H1 (cell line): ENCODE data around the gene SRSF6. TPM values are rescaled to one million over a fixed set of nuclear protein-coding genes. Genes with fewer than 3 reads are reported as not detected.

Experiments used
- CTCF ChIA-PET: fragments of 300-600 bp; sonication (Branson Sonifier 250); formaldehyde crosslinking; loops from one replicate; lab custom pipeline; 2021; ENCODE audit not compliant: partially characterized antibody; lab: Charles Lee
- POLR2A ChIA-PET: fragments of 300-600 bp; sonication (Branson Sonifier 250); formaldehyde crosslinking; loops from one replicate; lab custom pipeline; 2021; ENCODE audit warnings: inconsistent platforms; ENCODE audit not compliant: partially characterized antibody; lab: Charles Lee
- DNase-seq, 2 experiments: peaks; one replicate each; pipeline versions ENCODE4 v3.0.0 to v3.0.0-alpha.2; 2010 to 2022; ENCODE audit warnings: low spot score in 2 of 2, low read depth in 1 of 2, mixed read lengths in 1 of 2
- FAIRE-seq: peaks from 2 replicates; lab custom pipeline; 2011; peaks lifted over from hg19 to GRCh38; lab: Jason Lieb, UNC
- H2AFZ ChIP-seq: 2 replicates; pipeline ENCODE4 v1.8.1; 2012; ENCODE audit warnings: low read length, inconsistent platforms
- H2AK5ac ChIP-seq: 2 replicates; pipeline ENCODE4 v1.6.1; 2013; ENCODE audit warnings: low read depth, low read length
- H2BK120ac ChIP-seq: replicated peaks from 2 replicates; pipeline ENCODE3; 2013; ENCODE audit warnings: low read depth, low read length, inconsistent platforms
- H2BK12ac ChIP-seq: 2 replicates; pipeline ENCODE4 v1.6.1; 2013; ENCODE audit warnings: low read depth, low read length
- H2BK15ac ChIP-seq: 2 replicates; pipeline ENCODE4 v1.6.1; 2013; ENCODE audit warnings: low read length
- H2BK20ac ChIP-seq: 2 replicates; pipeline ENCODE4 v1.6.1; 2013; ENCODE audit warnings: low read length
- H2BK5ac ChIP-seq: 2 replicates; pipeline ENCODE4 v1.6.1; 2013; ENCODE audit warnings: low read depth, low read length
- H3K14ac ChIP-seq: 2 replicates; pipeline ENCODE4 v1.6.1; 2013; ENCODE audit warnings: inconsistent platforms; ENCODE audit not compliant: insufficient read length
- H3K18ac ChIP-seq: 2 replicates; pipeline ENCODE4 v1.6.1; 2013; ENCODE audit warnings: low read length; ENCODE audit errors: extremely low read depth
- H3K23ac ChIP-seq: 2 replicates; pipeline ENCODE4 v1.6.1; 2013; ENCODE audit warnings: inconsistent platforms; ENCODE audit not compliant: insufficient read length
- H3K23me2 ChIP-seq: 2 replicates; pipeline ENCODE4 v1.6.1; 2013; ENCODE audit warnings: low read depth, low read length
- H3K27ac ChIP-seq: 2 replicates; pipeline ENCODE4 v1.6.1; 2011; ENCODE audit warnings: low read depth, low read length, inconsistent platforms
- H3K27me3 ChIP-seq, 4 experiments: replicated peaks in 1 of 4; 1 replicate in 1 of 4; 2 replicates in 3 of 4; pipeline versions ENCODE4 v1.6.1 to v1.8.1; 2011 to 2013; ENCODE audit warnings: low read length in 3 of 4, mild to moderate bottlenecking in 3 of 4, inconsistent platforms in 2 of 4, mixed read lengths in 2 of 4, moderate library complexity in 1 of 4; ENCODE audit not compliant: control insufficient read depth in 3 of 4, insufficient read depth in 3 of 4; ENCODE audit errors: extremely low read depth in 1 of 4
- H3K36me3 ChIP-seq, 4 experiments: 2 replicates each; pipeline versions ENCODE4 v1.6.1 to v1.8.1; 2011 to 2013; ENCODE audit warnings: mild to moderate bottlenecking in 4 of 4, low read length in 3 of 4, moderate library complexity in 2 of 4, control low read depth in 1 of 4, inconsistent platforms in 1 of 4; ENCODE audit not compliant: insufficient read depth in 4 of 4, control insufficient read depth in 2 of 4
- H3K4ac ChIP-seq: replicated peaks from 2 replicates; pipeline ENCODE3; 2013; ENCODE audit warnings: low read length, low read depth, mixed read lengths, inconsistent platforms; ENCODE audit not compliant: insufficient read length
- H3K4me1 ChIP-seq, 4 experiments: replicated peaks in 1 of 4; 1 replicate in 1 of 4; 2 replicates in 3 of 4; pipeline versions ENCODE4 v1.6.1 to v1.8.1; 2011 to 2013; ENCODE audit warnings: low read length in 3 of 4, inconsistent platforms in 2 of 4, mixed read lengths in 1 of 4; ENCODE audit not compliant: insufficient read depth in 4 of 4, control insufficient read depth in 3 of 4
- H3K4me2 ChIP-seq, 2 experiments: 2 replicates each; pipeline versions ENCODE4 v1.6.1 to v1.8.1; 2011 to 2013; ENCODE audit warnings: low read depth in 2 of 2, low read length in 2 of 2, control low read depth in 1 of 2, inconsistent platforms in 1 of 2, mild to moderate bottlenecking in 1 of 2; ENCODE audit not compliant: insufficient read depth in 1 of 2
- H3K4me3 ChIP-seq, 4 experiments: fragments of 200-600, 300-600 bp in 1 of 4; sonication (generic), shearing (Covaris generic), sonication (Bioruptor Twin) in 1 of 4; 2 replicates each; pipeline versions ENCODE4 v1.5.1 to v1.8.1; 2011 to 2016; ENCODE audit warnings: low read length in 4 of 4, low read depth in 3 of 4, control low read depth in 2 of 4, inconsistent platforms in 2 of 4, mild to moderate bottlenecking in 2 of 4, mixed read lengths in 1 of 4, moderate library complexity in 1 of 4; ENCODE audit not compliant: insufficient read depth in 2 of 4; ENCODE audit errors: extremely low read depth in 1 of 4
- H3K56ac ChIP-seq: replicated peaks from 2 replicates; pipeline ENCODE3; 2013; ENCODE audit warnings: low read depth, mild to moderate bottlenecking, mixed read lengths, low read length, inconsistent platforms; ENCODE audit not compliant: insufficient read length
- H3K79me1 ChIP-seq: 2 replicates; pipeline ENCODE4 v1.6.1; 2013; ENCODE audit warnings: low read depth, low read length, control low read depth
- H3K79me2 ChIP-seq, 2 experiments: 2 replicates each; pipeline versions ENCODE4 v1.6.1 to v1.8.1; 2012 to 2013; ENCODE audit warnings: low read length in 2 of 2, mild to moderate bottlenecking in 2 of 2, inconsistent platforms in 1 of 2; ENCODE audit not compliant: insufficient read depth in 2 of 2, control insufficient read depth in 1 of 2
- H3K9ac ChIP-seq, 4 experiments: replicated peaks in 1 of 4; 1 replicate in 1 of 4; 2 replicates in 3 of 4; pipeline versions ENCODE4 v1.6.1 to v1.8.1; 2011 to 2013; ENCODE audit warnings: low read depth in 3 of 4, low read length in 3 of 4, control low read depth in 2 of 4, mild to moderate bottlenecking in 2 of 4, moderate library complexity in 2 of 4, inconsistent platforms in 1 of 4; ENCODE audit errors: extremely low read depth in 1 of 4
- H3K9me3 ChIP-seq, 2 experiments: 2 replicates each; pipeline versions ENCODE4 v1.6.1 to v1.8.1; 2012 to 2013; ENCODE audit warnings: mild to moderate bottlenecking in 2 of 2, moderate library complexity in 2 of 2, control low read depth in 1 of 2, inconsistent platforms in 1 of 2, low read depth in 1 of 2, low read length in 1 of 2, mixed read lengths in 1 of 2; ENCODE audit not compliant: insufficient read depth in 2 of 2
- H4K20me1 ChIP-seq, 2 experiments: replicated peaks in 1 of 2; 2 replicates each; pipeline versions ENCODE3 to v1.8.1; 2011 to 2013; ENCODE audit warnings: inconsistent platforms in 2 of 2, low read length in 2 of 2, mild to moderate bottlenecking in 1 of 2; ENCODE audit not compliant: insufficient read depth in 2 of 2, control insufficient read depth in 1 of 2
- H4K5ac ChIP-seq: 2 replicates; pipeline ENCODE4 v1.6.1; 2013; ENCODE audit warnings: low read length, low read depth, mixed read lengths, inconsistent platforms; ENCODE audit not compliant: insufficient read length
- H4K8ac ChIP-seq: 2 replicates; pipeline ENCODE4 v1.8.0; 2013; ENCODE audit warnings: mild to moderate bottlenecking, moderate library complexity, low read length, inconsistent platforms; ENCODE audit not compliant: insufficient read depth; ENCODE audit errors: extremely low read depth
- H4K91ac ChIP-seq: replicated peaks from 2 replicates; pipeline ENCODE3; 2013; ENCODE audit warnings: low read length, mixed read lengths, inconsistent platforms; ENCODE audit not compliant: insufficient read length
- EGR1 ChIP-seq: IDR thresholded peaks from 2 replicates; pipeline ENCODE4 v1.6.1; 2011; ENCODE audit warnings: low read depth, low read length, borderline replicate concordance
- POLR2A ChIP-seq, 2 experiments: IDR thresholded peaks; 1 replicate in 1 of 2; 2 replicates in 1 of 2; pipeline ENCODE4 v1.6.1; 2011; ENCODE audit warnings: low read depth in 2 of 2, low read length in 2 of 2, mild to moderate bottlenecking in 2 of 2; ENCODE audit errors: control extremely low read depth in 1 of 2
- POLR2AphosphoS5 ChIP-seq: IDR thresholded peaks from 2 replicates; pipeline ENCODE4 v1.6.1; 2011; ENCODE audit warnings: low read depth, low read length
- whole genome bisulfite sequencing, 2 experiments: shearing (Covaris generic) in 1 of 2; methylation state at CpG; one replicate each; pipeline versions ENCODE4 v1.1.6 to v1.1.7; 2013 to 2015; ENCODE audit warnings: low lambda C conversion rate in 2 of 2, mixed read lengths in 2 of 2, inconsistent platforms in 1 of 2, low coverage in 1 of 2, missing lambda C conversion rate in 1 of 2; ENCODE audit not compliant: insufficient replicate concordance in 2 of 2, insufficient coverage in 1 of 2, insufficient read length in 1 of 2; ENCODE audit errors: extremely low coverage in 1 of 2, missing lambda C conversion rate in 1 of 2; 5-methylcytosine and 5-hydroxymethylcytosine counted together
- polyA plus RNA-seq, 7 experiments: library from polyadenylated mRNA; depleted of rRNA in 3 of 7; stranded (reverse) in 5 of 7; unstranded in 2 of 7; fragments of >200 nt in 5 of 7; fragments of 200-250 nt in 2 of 7; gene quantifications; 1 replicate in 5 of 7; 2 replicates in 1 of 7; 4 replicates in 1 of 7; pipeline versions ENCODE4 v1.2.1 to v1.2.3, GENCODE V29; 2011 to 2013; ENCODE audit warnings: missing spikeins in 2 of 7, mixed read lengths in 2 of 7
- total RNA-seq: library from RNA; stranded (reverse); fragmentation: NEBNext Ultra II Directional; extraction: Animal tissue kit (Norgen Biotek cat#: 25700); gene quantifications from 2 replicates; pipeline ENCODE4 v1.2.1, GENCODE V29; 2021

SRSF6 gene
- total and polyA plus RNA-seq, 2 of the 8 experiments (the other 6 are each of a cell fraction or from before 2014, with no cell fraction given): 48.0 to 171 TPM

- Histone ChIP-seq H2AK5ac (no peak overlapping the region), H2AFZ (no peak overlapping the region), H2BK5ac (no peak overlapping the region), H3K18ac (no peak overlapping the region), H3K56ac (no peak overlapping the region), H3K79me2 (peaks cover 6 to 32% of the 10 kb centered on the region in 2 experiments; a peak in 3 of 4 replicates), H3K27ac (no peak overlapping the region), H3K9me3 (no peaks in the 10 kb centered on the region), H2BK15ac (no peak overlapping the region), H3K36me3 (peaks cover 24 to 73% (median 57%) of the 10 kb centered on the region in 4 experiments), H3K4ac (no peak overlapping the region), H2BK120ac (no peak overlapping the region), H3K27me3 (no peaks in the 10 kb centered on the region), H3K23ac (no peak overlapping the region), H4K20me1 (peaks cover 2 to 3% of the 10 kb centered on the region in 2 experiments), H3K14ac (no peak overlapping the region), H3K4me1 (peaks cover 0 to 4% (median 0%) of the 10 kb centered on the region in 4 experiments; a peak in 2 of 7 replicates), H3K79me1 (peaks cover 2% of the 10 kb centered on the region; the same call in 1 of the 2 replicates), H3K4me2 (no peak overlapping the region), H4K91ac (no peak overlapping the region), H2BK12ac (no peak overlapping the region), H4K8ac (no peak overlapping the region), H2BK20ac (no peak overlapping the region), H3K9ac (no peak overlapping the region), H3K4me3 (no peak overlapping the region), H4K5ac (no peak overlapping the region), H3K23me2 (0 out of 2 replicates have a peak, but pooled peaks cover 3% of the 10 kb centered on the region)
- no peak for TF ChIP-seq EGR1
- 0 out of 2 replicates have a peak, but pooled peaks have one; percentile 4 for TF ChIP-seq POLR2AphosphoS5
- TF ChIP-seq POLR2A (IDR thresholded peaks at IDR 0.05; ENCODE audit: control extremely low read depth in 1 of 2, low read depth in 2 of 2, low read length in 2 of 2): peak; percentile 15 to 39
- FAIRE-seq (no peak), DNase-seq (no peak)
- 92% methylated on average over 3 of the region's 3 CpGs; no CpG with 5 or more reads in 1 of the 2 experiments for WGBS, 2 experiments
- ChIA-PET CTCF (interaction anchor here (0.6 kb wide), 1 partner anchor 9 kb away, joined by 3 read pairs; no protein-coding TSS in a partner anchor), POLR2A (interaction anchor here (0.6 to 3.0 kb wide), 13 partner anchors 8 to 174 kb away, joined by 3 to 15 read pairs (median 5); partner anchors contain the start of genes IFT52 and L3MBTL1)
Observed at GRCh38 chr20:43463527-43464218, 6.0 kb downstream of the SRSF6 start.
